Fibroblast of lung (primary cell): ENCODE data around the gene GPR15LG. TPM values are rescaled to one million over a fixed set of nuclear protein-coding genes. Genes with fewer than 3 reads are reported as not detected.

Experiments
- DNase-seq, 2 donors: peaks; one replicate each; pipeline versions ENCODE4 v3.0.0 to v3.0.0-alpha.2; 2010; ENCODE audit warnings: low read depth in 2 of 2
- H2AFZ ChIP-seq: 2 replicates; pipeline ENCODE4 v1.5.1; 2012; ENCODE audit warnings: low read length, control low read depth, inconsistent platforms
- H3K27ac ChIP-seq: 2 replicates; pipeline ENCODE4 v1.5.1; 2011; ENCODE audit warnings: low read length, control low read depth; ENCODE audit not compliant: insufficient read depth
- H3K27me3 ChIP-seq: 2 replicates; pipeline ENCODE4 v1.5.1; 2011; ENCODE audit warnings: mild to moderate bottlenecking, low read length; ENCODE audit not compliant: control insufficient read depth, insufficient read depth
- H3K36me3 ChIP-seq: 2 replicates; pipeline ENCODE4 v1.5.1; 2011; ENCODE audit warnings: low read length; ENCODE audit not compliant: control insufficient read depth, insufficient read depth
- H3K4me1 ChIP-seq: 2 replicates; pipeline ENCODE4 v1.5.1; 2011; ENCODE audit warnings: low read length; ENCODE audit not compliant: control insufficient read depth, insufficient read depth; ENCODE audit errors: extremely low read depth
- H3K4me2 ChIP-seq: 2 replicates; pipeline ENCODE4 v1.5.1; 2011; ENCODE audit warnings: low read length, control low read depth; ENCODE audit not compliant: insufficient read depth; ENCODE audit errors: extremely low read depth
- H3K4me3 ChIP-seq, 4 experiments: fragments of 200-600 bp in 1 of 4; sonication (generic) in 1 of 4; replicated peaks in 1 of 4; 2 replicates each; pipeline ENCODE4 v1.5.1; 2011 to 2016; ENCODE audit warnings: low read length in 4 of 4, low read depth in 3 of 4, mild to moderate bottlenecking in 3 of 4, control low read depth in 2 of 4, inconsistent platforms in 1 of 4, mixed read lengths in 1 of 4; ENCODE audit not compliant: insufficient read depth in 1 of 4; ENCODE audit errors: control extremely low read depth in 1 of 4
- H3K79me2 ChIP-seq: 2 replicates; pipeline ENCODE4 v1.5.1; 2012; ENCODE audit warnings: mild to moderate bottlenecking, low read length, inconsistent platforms; ENCODE audit not compliant: control insufficient read depth, insufficient read depth
- H3K9ac ChIP-seq: 2 replicates; pipeline ENCODE4 v1.5.1; 2011; ENCODE audit warnings: mild to moderate bottlenecking, low read length, control low read depth; ENCODE audit not compliant: insufficient read depth
- H3K9me3 ChIP-seq: 2 replicates; pipeline ENCODE4 v1.5.1; 2012; ENCODE audit warnings: low read depth, low read length; ENCODE audit not compliant: control insufficient read depth, insufficient read depth
- H4K20me1 ChIP-seq: 2 replicates; pipeline ENCODE4 v1.5.1; 2011; ENCODE audit warnings: low read length; ENCODE audit not compliant: control insufficient read depth, insufficient read depth; ENCODE audit errors: extremely low read depth
- CTCF ChIP-seq, 2 donors: IDR thresholded peaks in 1 of 2; conservative IDR thresholded peaks in 1 of 2; 1 replicate in 1 of 2; 2 replicates in 1 of 2; pipeline ENCODE4 v1.5.1; 2011 to 2012; ENCODE audit warnings: low read length in 2 of 2, control low read depth in 1 of 2, inconsistent platforms in 1 of 2, low read depth in 1 of 2, mild to moderate bottlenecking in 1 of 2
- EZH2 ChIP-seq: IDR thresholded peaks from 2 replicates; pipeline ENCODE4 v1.5.1; 2012; ENCODE audit warnings: low read length, control low read depth, mild to moderate bottlenecking; ENCODE audit errors: missing control alignments
- polyA plus RNA-seq, 2 donors: library from polyadenylated mRNA; depleted of rRNA in 1 of 2; stranded (reverse) in 1 of 2; unstranded in 1 of 2; fragments of >200 nt; gene quantifications; 2 replicates each; pipeline ENCODE4 v1.2.1, GENCODE V29; 2011 to 2012; ENCODE audit warnings: missing spikeins in 1 of 2
- total RNA-seq: library from RNA; depleted of rRNA; stranded (reverse); fragments of >200 nt; gene quantifications from 2 replicates; pipeline ENCODE4 v1.2.1, GENCODE V29; 2014

The GPR15LG gene
- total and polyA plus RNA-seq, 2 donors (not counting 1 experiment from before 2014, with no cell fraction given): not detected

- H3K27ac ChIP-seq: no peak overlapping the region
- no peaks in the 10 kb centered on the region for H3K4me1 ChIP-seq
- TF ChIP-seq EZH2 (no peak), CTCF (conservative IDR thresholded peaks at IDR 0.05 in 1 of 2, IDR thresholded peaks at IDR 0.05 in 1 of 2; ENCODE audit: low read depth in 1 of 2, low read length in 2 of 2) (no peak)
- peaks cover 27% of the 10 kb centered on the region for H3K27me3 ChIP-seq
- no peak for DNase-seq
- no peak overlapping the region for H3K4me3 ChIP-seq
- H4K20me1 ChIP-seq: no peaks in the 10 kb centered on the region
- no peak overlapping the region for H3K9ac ChIP-seq
- H3K4me2 ChIP-seq: no peak overlapping the region
- H2AFZ ChIP-seq: no peak overlapping the region
- no peaks in the 10 kb centered on the region for H3K36me3 ChIP-seq
- H3K79me2 ChIP-seq: no peaks in the 10 kb centered on the region
- H3K9me3 ChIP-seq: no peaks in the 10 kb centered on the region
These were observed 24.8 kb downstream of the GPR15LG start for GRCh38 chr10:84198206-84198915.

GRCh38 chr10:84200537-84201243 is 27.1 kb downstream of the GPR15LG start:
- H3K4me1 ChIP-seq: no peaks in the 10 kb centered on the region
- no peak overlapping the region for H3K27ac ChIP-seq
- H3K36me3 ChIP-seq: no peaks in the 10 kb centered on the region
- H3K79me2 ChIP-seq: no peaks in the 10 kb centered on the region
- H4K20me1 ChIP-seq: no peaks in the 10 kb centered on the region
- DNase-seq: no peak
- H3K9ac ChIP-seq: no peak overlapping the region
- no peak for TF ChIP-seq EZH2
- no peak for TF ChIP-seq CTCF (conservative IDR thresholded peaks at IDR 0.05 in 1 of 2, IDR thresholded peaks at IDR 0.05 in 1 of 2; ENCODE audit: low read depth in 1 of 2, low read length in 2 of 2)
- no peak overlapping the region for H3K4me2 ChIP-seq
- H3K4me3 ChIP-seq: no peak overlapping the region
- H3K9me3 ChIP-seq: no peaks in the 10 kb centered on the region
- H3K27me3 ChIP-seq: peaks cover 7% of the 10 kb centered on the region
- H2AFZ ChIP-seq: no peak overlapping the region

- Histone ChIP-seq H3K79me2 (no peaks in the 10 kb centered on the region), H3K9ac (no peak overlapping the region), H3K4me3 (no peak overlapping the region), H3K36me3 (no peaks in the 10 kb centered on the region), H3K27ac (no peak overlapping the region), H4K20me1 (no peaks in the 10 kb centered on the region), H3K4me2 (no peak overlapping the region), H2AFZ (no peak overlapping the region), H3K27me3 (peaks cover 2% of the 10 kb centered on the region), H3K9me3 (no peaks in the 10 kb centered on the region), H3K4me1 (no peaks in the 10 kb centered on the region)
- TF ChIP-seq CTCF (conservative IDR thresholded peaks at IDR 0.05 in 1 of 2, IDR thresholded peaks at IDR 0.05 in 1 of 2; ENCODE audit: low read depth in 1 of 2, low read length in 2 of 2): no peak
- no peak for TF ChIP-seq EZH2
- DNase-seq: no peak
These were observed 27.6 kb downstream of the GPR15LG start for GRCh38 chr10:84201244-84201606.
